ENCODE results near the gene ZNF341.

- TF ChIP-seq REST (IDR thresholded peaks at IDR 0.05; ENCODE audit: borderline replicate concordance) (no peak), CTCF (IDR thresholded peaks at IDR 0.05; ENCODE audit: poor library complexity, severe bottlenecking) (no peak), POLR2AphosphoS5 (IDR thresholded peaks at IDR 0.05) (no peak), EP300 (conservative IDR thresholded peaks at IDR 0.05; ENCODE audit: poor library complexity, severe bottlenecking) (no peak), SMC3 (conservative IDR thresholded peaks at IDR 0.05; ENCODE audit: poor library complexity) (no peak)
Measured at GRCh38 chr20:33773412-33774089, 41.8 kb downstream of the ZNF341 start.

All from neural cell (in vitro differentiated cells).